ENCODE data around the gene CCT5.
"Not testable (repeated sequence)": the region's sequence is repeated elsewhere in the genome, so short reads cannot be mapped to it uniquely, and the experiment has no call there.

Gene CCT5

DNA sequence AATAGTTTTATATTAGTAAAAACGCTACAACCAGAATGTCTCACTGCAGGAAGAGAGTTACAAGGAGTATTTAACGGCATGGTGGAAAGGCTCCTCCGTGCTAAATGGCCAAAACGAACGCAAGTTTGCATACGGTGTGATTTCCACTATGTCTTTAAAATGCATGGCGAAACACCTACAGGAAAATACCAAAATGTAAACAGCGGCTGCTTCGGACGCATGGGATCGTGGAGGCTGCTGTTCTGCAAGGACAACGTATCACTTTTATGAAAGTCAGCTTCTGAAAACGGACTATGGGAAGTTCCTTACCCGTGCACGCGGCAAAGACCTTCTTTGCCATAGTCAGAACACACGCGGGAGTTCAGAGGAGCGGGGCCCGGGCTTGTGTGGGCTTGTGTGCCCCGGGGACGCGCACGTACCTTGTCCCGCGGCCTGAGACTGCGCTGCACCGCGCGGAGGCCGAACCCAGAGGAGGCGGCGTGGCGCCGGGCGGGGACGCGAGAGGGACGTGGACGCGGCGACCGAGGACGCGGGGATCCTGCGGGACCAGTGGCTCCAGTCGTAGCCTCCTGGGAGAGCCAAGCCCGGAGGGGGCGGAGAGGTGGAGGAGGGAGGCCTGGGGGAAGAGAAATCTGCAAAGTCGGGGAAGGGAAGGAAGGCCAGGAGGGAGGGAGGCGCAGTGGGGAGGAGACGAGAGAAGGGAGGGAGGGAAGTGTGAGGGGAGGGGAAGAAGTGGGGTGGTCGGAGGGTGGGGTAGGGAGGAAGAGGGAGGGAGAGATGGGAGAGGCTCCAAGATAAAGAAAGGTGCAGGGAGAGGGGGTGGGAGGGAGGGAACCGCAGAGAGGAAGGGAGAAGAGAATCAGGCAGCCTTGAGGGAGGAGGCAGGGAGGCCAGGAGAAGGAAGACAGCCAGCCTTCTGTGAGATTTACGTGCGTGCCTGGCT lies 57.4 kb downstream of the CCT5 start, which contains the start of gene CMBL:
Gene CMBL (minus strand): TSS at position 697 of the 943 bp plus-strand sequence. CDS start 17,140 bp downstream, outside the sequence.
- H3K9me2 ChIP-seq (ENCODE audit: low read depth, low read length), result no peaks in the 10 kb centered on the region
- peak within 1 kb of the TSS; percentile 25; the same call in 1 of the 2 replicates for H3K9ac ChIP-seq (ENCODE audit: low read length)
- peak within 1 kb of the TSS; percentile 56 for H3K4me3 ChIP-seq (ENCODE audit: low read depth, low read length, poor library complexity, severe bottlenecking)
- no peak for TF ChIP-seq EZH2 (IDR thresholded peaks at IDR 0.05; ENCODE audit: borderline replicate concordance, low read length)
- TF ChIP-seq, protein P1, sequence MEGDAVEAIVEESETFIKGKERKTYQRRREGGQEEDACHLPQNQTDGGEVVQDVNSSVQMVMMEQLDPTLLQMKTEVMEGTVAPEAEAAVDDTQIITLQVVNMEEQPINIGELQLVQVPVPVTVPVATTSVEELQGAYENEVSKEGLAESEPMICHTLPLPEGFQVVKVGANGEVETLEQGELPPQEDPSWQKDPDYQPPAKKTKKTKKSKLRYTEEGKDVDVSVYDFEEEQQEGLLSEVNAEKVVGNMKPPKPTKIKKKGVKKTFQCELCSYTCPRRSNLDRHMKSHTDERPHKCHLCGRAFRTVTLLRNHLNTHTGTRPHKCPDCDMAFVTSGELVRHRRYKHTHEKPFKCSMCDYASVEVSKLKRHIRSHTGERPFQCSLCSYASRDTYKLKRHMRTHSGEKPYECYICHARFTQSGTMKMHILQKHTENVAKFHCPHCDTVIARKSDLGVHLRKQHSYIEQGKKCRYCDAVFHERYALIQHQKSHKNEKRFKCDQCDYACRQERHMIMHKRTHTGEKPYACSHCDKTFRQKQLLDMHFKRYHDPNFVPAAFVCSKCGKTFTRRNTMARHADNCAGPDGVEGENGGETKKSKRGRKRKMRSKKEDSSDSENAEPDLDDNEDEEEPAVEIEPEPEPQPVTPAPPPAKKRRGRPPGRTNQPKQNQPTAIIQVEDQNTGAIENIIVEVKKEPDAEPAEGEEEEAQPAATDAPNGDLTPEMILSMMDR (IDR thresholded peaks at IDR 0.05; ENCODE audit: low read length), result no peak
- peak within 1 kb of the TSS; percentile 72 for H3K4me2 ChIP-seq (ENCODE audit: low read length)
- H3K36me3 ChIP-seq (ENCODE audit: insufficient read depth, low read length), result no peaks in the 10 kb centered on the region
- H3K79me2 ChIP-seq (ENCODE audit: insufficient read depth, low read length), result no peaks in the 10 kb centered on the region
- peaks cover 5% of the 10 kb centered on the region; the same call in 1 of the 2 replicates for H3K27me3 ChIP-seq (ENCODE audit: insufficient read depth, low read length)
- no peaks in the 10 kb centered on the region for H3F3A ChIP-seq (ENCODE audit: insufficient read depth, low read length)
- H3K27ac ChIP-seq (ENCODE audit: low read depth, low read length, poor library complexity, severe bottlenecking), result no peak within 1 kb of the TSS
- no peaks in the 10 kb centered on the region for H4K20me1 ChIP-seq (ENCODE audit: insufficient read depth, low read length)
- peaks cover 7% of the 10 kb centered on the region for H3K4me1 ChIP-seq (ENCODE audit: insufficient read depth, low read length, severe bottlenecking)
- no peak within 1 kb of the TSS for H2AFZ ChIP-seq (ENCODE audit: low read length)
- H3K9me3 ChIP-seq (ENCODE audit: low read length), result no peaks in the 10 kb centered on the region

DNA sequence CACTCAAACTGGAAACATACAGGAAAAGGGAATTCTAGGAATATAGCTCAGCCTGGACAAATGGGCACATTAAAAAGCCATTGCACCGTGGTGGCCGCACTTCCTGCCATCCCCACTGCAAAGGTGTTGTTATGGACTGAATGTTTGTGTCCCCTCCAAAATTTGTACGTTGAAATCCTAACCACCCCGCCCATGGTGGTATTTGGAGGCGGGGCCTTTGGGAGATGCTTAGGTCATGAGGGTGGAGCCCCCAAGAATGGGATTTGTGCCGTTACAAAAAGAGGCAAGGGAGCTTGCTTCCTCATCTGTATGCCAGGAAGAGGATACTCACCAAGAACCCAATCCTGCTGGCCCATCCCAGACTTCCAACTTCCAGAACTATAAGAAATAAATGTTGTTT lies 58.8 kb downstream of the CCT5 start:
- Histone ChIP-seq H3K36me3 (ENCODE audit: insufficient read depth, low read length) (no peaks in the 10 kb centered on the region), H3K4me3 (ENCODE audit: low read depth, low read length, poor library complexity, severe bottlenecking) (no peak overlapping the region), H3K79me2 (ENCODE audit: insufficient read depth, low read length) (no peaks in the 10 kb centered on the region), H4K20me1 (ENCODE audit: insufficient read depth, low read length) (no peaks in the 10 kb centered on the region), H3K27me3 (ENCODE audit: insufficient read depth, low read length) (peaks cover 5% of the 10 kb centered on the region; the same call in 1 of the 2 replicates), H3F3A (ENCODE audit: insufficient read depth, low read length) (no peaks in the 10 kb centered on the region), H3K9ac (ENCODE audit: low read length) (no peak overlapping the region), H3K4me1 (ENCODE audit: insufficient read depth, low read length, severe bottlenecking) (peaks cover 7% of the 10 kb centered on the region), H3K27ac (ENCODE audit: low read depth, low read length, poor library complexity, severe bottlenecking) (no peak overlapping the region), H3K9me2 (ENCODE audit: low read depth, low read length) (no peaks in the 10 kb centered on the region), H3K4me2 (ENCODE audit: low read length) (no peak overlapping the region), H3K9me3 (ENCODE audit: low read length) (no peaks in the 10 kb centered on the region), H2AFZ (ENCODE audit: low read length) (no peak overlapping the region)
- TF ChIP-seq, protein P1 (IDR thresholded peaks at IDR 0.05; ENCODE audit: low read length), result no peak
- no peak for TF ChIP-seq EZH2 (IDR thresholded peaks at IDR 0.05; ENCODE audit: borderline replicate concordance, low read length)

DNA sequence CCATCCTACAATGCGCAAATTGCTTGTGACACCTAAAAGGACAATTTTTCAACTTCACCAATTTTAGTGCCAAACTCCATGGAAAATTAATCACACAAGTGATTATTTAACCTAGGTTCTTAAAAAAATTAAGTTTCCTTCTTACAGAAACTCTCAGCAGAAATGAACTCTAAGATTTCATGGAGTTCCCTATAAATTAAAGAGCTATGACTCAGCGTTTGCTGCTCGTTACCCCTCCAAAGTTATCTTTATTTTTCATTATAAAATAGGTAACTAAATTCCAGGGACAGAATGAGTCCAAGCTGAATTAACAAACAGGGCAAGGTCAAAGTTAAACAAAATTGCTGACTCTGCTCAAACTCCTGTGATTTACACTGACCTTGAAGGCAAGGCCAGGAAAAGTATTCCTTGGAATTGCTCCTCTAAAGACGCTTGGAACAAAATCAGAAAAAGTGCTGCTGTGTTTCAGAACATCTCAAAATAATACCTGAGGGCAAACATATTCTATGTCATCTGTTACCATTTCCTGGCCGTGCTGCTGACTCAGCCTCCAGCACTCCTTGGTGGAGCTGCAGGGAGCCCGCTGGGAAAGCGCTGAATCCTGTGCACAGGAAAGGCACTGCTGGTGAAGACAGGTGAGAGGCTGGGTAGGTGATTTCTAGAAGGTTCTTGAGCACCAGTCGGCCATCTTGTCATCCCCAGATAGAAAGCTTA lies 60.1 kb downstream of the CCT5 start:
- Histone ChIP-seq H3K27ac (ENCODE audit: low read depth, low read length, poor library complexity, severe bottlenecking) (no peak overlapping the region), H3K4me1 (ENCODE audit: insufficient read depth, low read length, severe bottlenecking) (peaks cover 7% of the 10 kb centered on the region), H3K4me2 (ENCODE audit: low read length) (no peak overlapping the region), H3K79me2 (ENCODE audit: insufficient read depth, low read length) (no peaks in the 10 kb centered on the region), H3F3A (ENCODE audit: insufficient read depth, low read length) (no peaks in the 10 kb centered on the region), H3K4me3 (ENCODE audit: low read depth, low read length, poor library complexity, severe bottlenecking) (no peak overlapping the region), H3K9ac (ENCODE audit: low read length) (no peak overlapping the region), H3K27me3 (ENCODE audit: insufficient read depth, low read length) (peaks cover 5% of the 10 kb centered on the region; the same call in 1 of the 2 replicates), H3K36me3 (ENCODE audit: insufficient read depth, low read length) (no peaks in the 10 kb centered on the region), H4K20me1 (ENCODE audit: insufficient read depth, low read length) (no peaks in the 10 kb centered on the region), H3K9me3 (ENCODE audit: low read length) (no peaks in the 10 kb centered on the region), H3K9me2 (ENCODE audit: low read depth, low read length) (no peaks in the 10 kb centered on the region), H2AFZ (ENCODE audit: low read length) (no peak overlapping the region)
- TF ChIP-seq EZH2 (IDR thresholded peaks at IDR 0.05; ENCODE audit: borderline replicate concordance, low read length), result no peak
- TF ChIP-seq, protein P1 (IDR thresholded peaks at IDR 0.05; ENCODE audit: low read length), result no peak

DNA sequence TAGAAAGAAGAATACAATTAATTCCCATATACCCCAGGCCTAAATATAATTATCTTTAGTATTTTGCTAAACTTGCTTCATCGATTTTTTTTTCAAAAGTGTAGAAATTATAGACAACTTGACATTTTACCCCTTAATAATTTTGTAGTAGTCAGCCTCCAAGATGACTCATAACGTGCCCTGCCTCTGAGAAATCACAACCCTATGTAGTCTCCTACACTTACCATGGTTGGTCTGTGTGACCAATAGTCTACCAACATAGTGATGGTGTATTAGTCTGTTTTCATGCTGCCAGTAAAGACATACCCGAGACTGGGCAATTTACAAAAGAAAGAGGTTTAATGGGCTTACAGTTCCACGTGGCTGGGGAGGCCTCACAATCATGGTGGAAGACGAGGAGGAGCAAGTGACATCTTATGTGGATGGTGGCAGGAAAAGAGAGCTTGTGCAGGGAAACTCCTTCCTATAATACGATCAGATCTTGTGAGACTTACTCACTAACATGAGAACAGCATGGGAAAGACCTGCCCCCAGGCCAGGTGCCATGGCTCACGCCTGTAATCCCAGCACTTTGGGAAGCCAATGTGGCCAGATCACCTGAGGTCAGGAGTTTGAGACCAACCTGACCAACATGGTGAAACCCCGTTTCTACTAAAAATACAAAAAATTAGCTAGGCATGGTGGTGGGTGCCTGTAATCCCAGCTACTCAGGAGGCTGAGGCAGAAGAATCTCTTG lies 60.9 kb downstream of the CCT5 start:
- H3K4me2 ChIP-seq (ENCODE audit: low read length); H2AFZ ChIP-seq (ENCODE audit: low read length); H3K9me3 ChIP-seq (ENCODE audit: low read length); H3K9me2 ChIP-seq (ENCODE audit: low read depth, low read length); H3K9ac ChIP-seq (ENCODE audit: low read length); H4K20me1 ChIP-seq (ENCODE audit: insufficient read depth, low read length); H3K79me2 ChIP-seq (ENCODE audit: insufficient read depth, low read length); H3K27ac ChIP-seq (ENCODE audit: low read depth, low read length, poor library complexity, severe bottlenecking); H3K36me3 ChIP-seq (ENCODE audit: insufficient read depth, low read length); H3K27me3 ChIP-seq (ENCODE audit: insufficient read depth, low read length); H3K4me1 ChIP-seq (ENCODE audit: insufficient read depth, low read length, severe bottlenecking); H3F3A ChIP-seq (ENCODE audit: insufficient read depth, low read length); H3K4me3 ChIP-seq (ENCODE audit: low read depth, low read length, poor library complexity, severe bottlenecking): not testable (repeated sequence)

All from OCI-LY1 (cell line).